ENCODE results near the gene GAGE12J.
"Not testable (repeated sequence)": the region's sequence is repeated elsewhere in the genome, so short reads cannot be mapped to it uniquely, and the experiment has no call there.

Gene GAGE12J

GRCh38 chrX:49321737-49322136 lies at the start of gene GAGE12J:
Gene GAGE12J (plus strand): TSS chrX:49322037. CDS start chrX:49323194, 1,157 bp downstream.
- H3K4me3 ChIP-seq (ENCODE audit: low read depth in 1 of 2, low read length in 2 of 2); H3K27me3 ChIP-seq (ENCODE audit: control insufficient read depth in 1 of 2, insufficient read depth in 2 of 2, low read length in 2 of 2); H3K4me1 ChIP-seq (ENCODE audit: control insufficient read depth in 1 of 2, insufficient read depth in 2 of 2, low read length in 2 of 2); H3K9ac ChIP-seq (ENCODE audit: low read depth in 1 of 2, low read length in 2 of 2); H3K9me3 ChIP-seq (ENCODE audit: control insufficient read depth in 1 of 2, low read length in 2 of 2); H3K27ac ChIP-seq (ENCODE audit: low read depth, low read length); H3K36me3 ChIP-seq (ENCODE audit: control insufficient read depth in 1 of 2, insufficient read depth in 2 of 2, low read length in 2 of 2): not testable (repeated sequence)

- Histone ChIP-seq H3K27ac (ENCODE audit: low read depth, low read length) (no peak overlapping the region), H3K27me3 (ENCODE audit: control insufficient read depth in 1 of 2, insufficient read depth in 2 of 2, low read length in 2 of 2) (no peaks in the 10 kb centered on the region), H3K36me3 (ENCODE audit: control insufficient read depth in 1 of 2, insufficient read depth in 2 of 2, low read length in 2 of 2) (peaks cover 0 to 4% of the 10 kb centered on the region in 2 donors), H3K9me3 (ENCODE audit: control insufficient read depth in 1 of 2, low read length in 2 of 2) (no peaks in the 10 kb centered on the region), H3K9ac (ENCODE audit: low read depth in 1 of 2, low read length in 2 of 2) (no peak overlapping the region), H3K4me1 (ENCODE audit: control insufficient read depth in 1 of 2, insufficient read depth in 2 of 2, low read length in 2 of 2) (peaks cover 24 to 27% of the 10 kb centered on the region in 2 donors), H3K4me3 (ENCODE audit: low read depth in 1 of 2, low read length in 2 of 2) (peak overlapping the region in 1 of 2 donors; percentile 40)
Measured at GRCh38 chrX:49272421-49272820, 49.4 kb upstream of the GAGE12J start.

DNA sequence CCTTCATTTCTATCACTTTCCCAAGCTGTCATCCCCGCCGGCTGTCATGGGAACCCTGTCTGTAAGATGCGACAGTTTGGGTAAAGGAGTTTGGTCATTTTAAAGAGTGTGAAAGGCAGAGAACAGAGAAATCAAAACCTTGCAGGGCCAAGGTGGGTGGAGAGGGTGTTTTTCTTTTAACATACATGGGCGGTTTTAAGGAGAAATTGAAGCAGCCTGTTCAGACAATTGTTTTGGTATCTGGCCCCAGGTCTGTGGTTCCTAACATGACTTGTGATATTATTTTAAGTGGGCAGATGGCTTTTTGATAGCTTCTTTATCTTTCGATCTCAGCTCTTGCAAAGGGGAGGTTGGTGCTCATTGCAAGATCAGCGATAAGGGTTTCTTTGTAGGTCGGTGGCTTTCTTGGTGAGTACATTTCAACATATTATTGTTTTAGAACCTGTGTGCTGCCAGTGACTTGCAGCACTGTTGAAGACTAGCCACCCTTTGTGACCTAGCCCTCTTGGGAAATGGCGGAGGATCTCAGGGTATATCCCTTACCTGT lies 48.6 kb upstream of the GAGE12J start:
- no peak overlapping the region for H3K27ac ChIP-seq (ENCODE audit: low read depth, low read length)
- H3K4me3 ChIP-seq (ENCODE audit: low read depth in 1 of 2, low read length in 2 of 2): no peak overlapping the region
- no peaks in the 10 kb centered on the region for H3K27me3 ChIP-seq (ENCODE audit: control insufficient read depth in 1 of 2, insufficient read depth in 2 of 2, low read length in 2 of 2)
- H3K9ac ChIP-seq (ENCODE audit: low read depth in 1 of 2, low read length in 2 of 2): no peak overlapping the region
- peaks cover 0 to 4% of the 10 kb centered on the region in 2 donors for H3K36me3 ChIP-seq (ENCODE audit: control insufficient read depth in 1 of 2, insufficient read depth in 2 of 2, low read length in 2 of 2)
- H3K4me1 ChIP-seq (ENCODE audit: control insufficient read depth in 1 of 2, insufficient read depth in 2 of 2, low read length in 2 of 2): peaks cover 24 to 27% of the 10 kb centered on the region in 2 donors
- no peaks in the 10 kb centered on the region for H3K9me3 ChIP-seq (ENCODE audit: control insufficient read depth in 1 of 2, low read length in 2 of 2)

DNA sequence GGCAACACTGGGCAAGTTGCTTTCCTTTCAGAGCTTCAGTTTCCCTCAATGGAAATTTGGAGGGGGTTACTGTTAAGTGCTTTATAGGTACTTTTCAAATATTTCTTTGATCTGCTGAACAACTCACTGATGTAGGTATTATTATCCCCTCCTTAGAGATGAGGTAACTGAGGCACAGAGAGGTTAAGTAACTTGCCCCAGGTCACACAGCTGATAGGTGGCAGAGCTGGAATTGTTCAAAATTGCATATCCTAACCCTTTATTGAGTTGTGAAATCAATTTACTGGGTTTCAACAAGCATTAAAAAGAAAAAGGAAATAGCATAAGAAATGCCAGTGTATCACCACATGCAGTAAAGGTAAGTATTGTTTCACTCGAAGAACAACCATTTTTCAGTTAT lies 45.6 kb upstream of the GAGE12J start:
- Histone ChIP-seq H3K27me3 (ENCODE audit: control insufficient read depth in 1 of 2, insufficient read depth in 2 of 2, low read length in 2 of 2) (no peaks in the 10 kb centered on the region), H3K27ac (ENCODE audit: low read depth, low read length) (no peak overlapping the region), H3K36me3 (ENCODE audit: control insufficient read depth in 1 of 2, insufficient read depth in 2 of 2, low read length in 2 of 2) (peaks cover 0 to 4% of the 10 kb centered on the region in 2 donors), H3K9ac (ENCODE audit: low read depth in 1 of 2, low read length in 2 of 2) (no peak overlapping the region), H3K4me1 (ENCODE audit: control insufficient read depth in 1 of 2, insufficient read depth in 2 of 2, low read length in 2 of 2) (peaks cover 15 to 19% of the 10 kb centered on the region in 2 donors), H3K9me3 (ENCODE audit: control insufficient read depth in 1 of 2, low read length in 2 of 2) (no peaks in the 10 kb centered on the region), H3K4me3 (ENCODE audit: low read depth in 1 of 2, low read length in 2 of 2) (no peak overlapping the region)

DNA sequence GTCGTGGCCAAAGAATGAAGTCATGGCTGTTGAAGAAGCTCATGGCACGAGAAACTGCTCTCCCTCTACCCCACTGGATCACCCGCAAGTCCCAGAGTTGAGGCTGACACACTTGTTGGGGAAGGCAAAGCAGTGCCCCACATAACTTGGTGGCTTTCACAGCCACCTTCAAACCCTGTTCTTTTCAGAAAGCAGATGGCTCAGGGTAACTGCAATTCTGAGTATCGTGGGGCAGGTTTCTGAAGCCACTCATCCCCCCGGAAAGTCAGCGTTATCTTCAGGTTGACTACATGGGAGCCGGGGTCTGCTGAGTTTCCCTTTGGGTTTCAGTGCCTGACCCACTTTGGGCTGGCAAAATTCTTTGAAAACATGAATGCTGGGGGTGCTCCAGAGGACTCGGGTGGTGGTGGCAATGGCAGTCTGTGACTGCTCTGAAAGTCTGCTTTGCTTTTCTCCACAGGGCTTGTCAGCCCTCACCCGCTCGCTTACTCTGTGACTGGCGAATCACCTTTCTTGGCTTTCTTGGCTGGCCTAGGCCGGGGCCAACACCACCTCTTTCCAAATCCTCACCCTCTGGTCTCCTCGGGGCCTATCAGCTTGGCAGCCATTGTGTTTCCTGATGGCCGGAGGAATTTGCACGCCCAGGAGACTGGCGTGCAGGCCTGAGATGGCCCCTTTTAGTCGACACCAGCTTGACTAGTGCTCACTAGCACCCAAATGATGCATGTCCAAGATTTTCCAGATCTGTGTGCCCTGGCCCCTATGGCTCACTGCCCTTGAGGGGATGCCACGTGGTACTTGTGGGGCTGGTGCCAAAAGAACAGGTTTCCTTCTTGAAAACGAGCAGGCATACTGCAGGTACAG lies 44.9 kb upstream of the GAGE12J start:
- peaks cover 0 to 4% of the 10 kb centered on the region in 2 donors for H3K36me3 ChIP-seq (ENCODE audit: control insufficient read depth in 1 of 2, insufficient read depth in 2 of 2, low read length in 2 of 2)
- H3K27ac ChIP-seq (ENCODE audit: low read depth, low read length): no peak overlapping the region
- H3K9ac ChIP-seq (ENCODE audit: low read depth in 1 of 2, low read length in 2 of 2): no peak overlapping the region
- H3K4me3 ChIP-seq (ENCODE audit: low read depth in 1 of 2, low read length in 2 of 2): no peak overlapping the region
- H3K4me1 ChIP-seq (ENCODE audit: control insufficient read depth in 1 of 2, insufficient read depth in 2 of 2, low read length in 2 of 2): peaks cover 8 to 12% of the 10 kb centered on the region in 2 donors
- H3K27me3 ChIP-seq (ENCODE audit: control insufficient read depth in 1 of 2, insufficient read depth in 2 of 2, low read length in 2 of 2): no peaks in the 10 kb centered on the region
- H3K9me3 ChIP-seq (ENCODE audit: control insufficient read depth in 1 of 2, low read length in 2 of 2): no peaks in the 10 kb centered on the region

DNA sequence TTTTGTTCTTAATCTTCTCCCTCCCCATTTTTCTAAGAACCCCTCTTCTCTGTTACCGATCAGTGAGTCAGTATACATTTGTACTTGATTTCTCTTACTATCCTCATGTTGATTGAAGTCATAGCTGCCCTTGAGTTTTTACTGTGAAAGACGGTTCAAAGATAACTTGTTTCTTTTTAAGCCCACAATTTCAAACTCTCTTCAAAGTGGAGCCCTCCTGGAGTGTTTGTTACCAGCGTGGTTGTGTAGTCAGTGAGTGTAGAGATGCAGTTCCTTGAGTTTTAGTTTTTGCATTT lies 44.4 kb upstream of the GAGE12J start:
- H3K27ac ChIP-seq (ENCODE audit: low read depth, low read length): no peak overlapping the region
- peaks cover 0 to 4% of the 10 kb centered on the region in 2 donors for H3K36me3 ChIP-seq (ENCODE audit: control insufficient read depth in 1 of 2, insufficient read depth in 2 of 2, low read length in 2 of 2)
- no peak overlapping the region for H3K4me3 ChIP-seq (ENCODE audit: low read depth in 1 of 2, low read length in 2 of 2)
- peaks cover 2 to 6% of the 10 kb centered on the region in 2 donors for H3K4me1 ChIP-seq (ENCODE audit: control insufficient read depth in 1 of 2, insufficient read depth in 2 of 2, low read length in 2 of 2)
- H3K9ac ChIP-seq (ENCODE audit: low read depth in 1 of 2, low read length in 2 of 2): no peak overlapping the region
- H3K9me3 ChIP-seq (ENCODE audit: control insufficient read depth in 1 of 2, low read length in 2 of 2): no peaks in the 10 kb centered on the region
- no peaks in the 10 kb centered on the region for H3K27me3 ChIP-seq (ENCODE audit: control insufficient read depth in 1 of 2, insufficient read depth in 2 of 2, low read length in 2 of 2)

GRCh38 chrX:49278081-49278480 lies 43.8 kb upstream of the GAGE12J start:
- no peak overlapping the region for H3K4me3 ChIP-seq (ENCODE audit: low read depth in 1 of 2, low read length in 2 of 2)
- H3K36me3 ChIP-seq (ENCODE audit: control insufficient read depth in 1 of 2, insufficient read depth in 2 of 2, low read length in 2 of 2): peaks cover 0 to 3% of the 10 kb centered on the region in 2 donors
- H3K27me3 ChIP-seq (ENCODE audit: control insufficient read depth in 1 of 2, insufficient read depth in 2 of 2, low read length in 2 of 2): no peaks in the 10 kb centered on the region
- no peak overlapping the region for H3K9ac ChIP-seq (ENCODE audit: low read depth in 1 of 2, low read length in 2 of 2)
- H3K4me1 ChIP-seq (ENCODE audit: control insufficient read depth in 1 of 2, insufficient read depth in 2 of 2, low read length in 2 of 2): peaks cover 0 to 4% of the 10 kb centered on the region in 2 donors
- H3K9me3 ChIP-seq (ENCODE audit: control insufficient read depth in 1 of 2, low read length in 2 of 2): no peaks in the 10 kb centered on the region
- no peak overlapping the region for H3K27ac ChIP-seq (ENCODE audit: low read depth, low read length)

DNA sequence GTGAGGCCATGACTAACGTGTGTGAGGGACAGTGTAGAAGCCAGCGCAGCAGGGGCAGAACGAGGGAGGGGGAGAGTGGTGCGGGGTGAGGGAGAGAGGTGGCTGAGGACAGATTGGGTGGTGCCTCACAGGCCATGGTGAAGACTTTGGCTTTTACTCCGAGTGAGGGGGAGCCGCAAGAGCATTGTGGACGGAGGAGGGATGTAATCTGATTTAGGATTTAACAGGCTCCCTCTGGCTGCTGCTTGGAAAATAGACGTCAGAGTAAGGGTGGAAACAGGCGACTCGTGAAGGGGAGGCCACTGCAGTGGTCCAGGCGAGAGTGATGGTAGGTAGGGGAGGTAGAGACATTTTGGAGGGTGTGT lies 39.2 kb upstream of the GAGE12J start:
- Histone ChIP-seq H3K36me3 (ENCODE audit: control insufficient read depth in 1 of 2, insufficient read depth in 2 of 2, low read length in 2 of 2) (no peaks in the 10 kb centered on the region), H3K9ac (ENCODE audit: low read depth in 1 of 2, low read length in 2 of 2) (no peak overlapping the region)

DNA sequence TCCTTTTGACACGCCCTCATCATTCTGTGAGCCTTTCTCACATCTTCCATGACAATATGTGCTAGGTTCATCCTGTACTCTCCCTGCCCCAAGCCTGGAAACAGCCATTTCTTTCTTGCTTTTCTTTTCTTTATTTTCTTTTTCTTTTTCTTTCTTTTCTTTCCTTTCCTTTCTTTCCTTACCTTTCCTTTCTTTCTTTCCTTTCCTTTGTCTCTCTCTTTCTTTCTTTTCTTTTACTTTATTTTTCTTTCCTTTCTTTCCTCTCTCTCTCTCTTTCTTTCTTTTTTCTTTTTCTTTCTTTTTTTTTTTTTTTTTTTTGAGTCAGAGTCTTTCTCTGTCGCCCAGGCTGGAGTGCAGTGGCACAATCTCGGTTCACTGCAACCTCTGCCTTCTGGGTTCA lies 37.6 kb upstream of the GAGE12J start:
- Histone ChIP-seq H3K4me3 (ENCODE audit: low read depth in 1 of 2, low read length in 2 of 2) (no peak overlapping the region), H3K4me1 (ENCODE audit: control insufficient read depth in 1 of 2, insufficient read depth in 2 of 2, low read length in 2 of 2) (no peaks in the 10 kb centered on the region), H3K9ac (ENCODE audit: low read depth in 1 of 2, low read length in 2 of 2) (no peak overlapping the region), H3K9me3 (ENCODE audit: control insufficient read depth in 1 of 2, low read length in 2 of 2) (no peaks in the 10 kb centered on the region), H3K27ac (ENCODE audit: low read depth, low read length) (no peak overlapping the region), H3K27me3 (ENCODE audit: control insufficient read depth in 1 of 2, insufficient read depth in 2 of 2, low read length in 2 of 2) (no peaks in the 10 kb centered on the region), H3K36me3 (ENCODE audit: control insufficient read depth in 1 of 2, insufficient read depth in 2 of 2, low read length in 2 of 2) (no peaks in the 10 kb centered on the region)

More for the DNA sequence above, 39.2 kb upstream of the GAGE12J start:
- no peak overlapping the region for H3K27ac ChIP-seq (ENCODE audit: low read depth, low read length)
- no peaks in the 10 kb centered on the region for H3K9me3 ChIP-seq (ENCODE audit: control insufficient read depth in 1 of 2, low read length in 2 of 2)
- H3K4me3 ChIP-seq (ENCODE audit: low read depth in 1 of 2, low read length in 2 of 2): no peak overlapping the region
- no peaks in the 10 kb centered on the region for H3K4me1 ChIP-seq (ENCODE audit: control insufficient read depth in 1 of 2, insufficient read depth in 2 of 2, low read length in 2 of 2)
- no peaks in the 10 kb centered on the region for H3K27me3 ChIP-seq (ENCODE audit: control insufficient read depth in 1 of 2, insufficient read depth in 2 of 2, low read length in 2 of 2)

DNA sequence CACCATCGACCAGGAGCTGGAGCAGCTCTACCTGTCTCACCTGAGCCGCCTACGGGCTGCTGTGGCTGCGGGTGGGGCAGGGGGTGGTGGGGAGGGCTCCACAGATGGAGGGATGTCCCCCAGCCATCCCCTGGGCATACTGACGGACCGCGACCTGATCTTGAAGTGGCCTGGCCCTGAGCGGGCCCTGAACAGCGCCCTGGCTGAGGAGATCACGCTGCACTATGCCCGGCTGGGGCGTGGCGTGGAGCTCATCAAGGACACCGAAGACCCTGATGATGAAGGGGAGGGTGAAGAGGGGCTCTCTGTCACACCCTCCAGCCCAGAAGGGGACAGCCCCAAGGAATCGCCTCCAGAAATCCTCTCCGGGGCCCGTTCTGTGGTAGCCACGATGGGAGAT lies 35.7 kb upstream of the GAGE12J start:
- Histone ChIP-seq H3K36me3 (ENCODE audit: control insufficient read depth in 1 of 2, insufficient read depth in 2 of 2, low read length in 2 of 2) (no peaks in the 10 kb centered on the region), H3K27ac (ENCODE audit: low read depth, low read length) (no peak overlapping the region), H3K4me1 (ENCODE audit: control insufficient read depth in 1 of 2, insufficient read depth in 2 of 2, low read length in 2 of 2) (no peaks in the 10 kb centered on the region), H3K9me3 (ENCODE audit: control insufficient read depth in 1 of 2, low read length in 2 of 2) (no peaks in the 10 kb centered on the region), H3K27me3 (ENCODE audit: control insufficient read depth in 1 of 2, insufficient read depth in 2 of 2, low read length in 2 of 2) (no peaks in the 10 kb centered on the region), H3K4me3 (ENCODE audit: low read depth in 1 of 2, low read length in 2 of 2) (no peak overlapping the region), H3K9ac (ENCODE audit: low read depth in 1 of 2, low read length in 2 of 2) (no peak overlapping the region)
